ENCODE results near the gene MEG3. TPM values are rescaled to one million over a fixed set of nuclear protein-coding genes. Genes with fewer than 3 reads are reported as not detected.
A peak's percentile ranks its signal among the peaks of the same experiment; 100 is the strongest.
"Not testable (repeated sequence)": the region's sequence is repeated elsewhere in the genome, so short reads cannot be mapped to it uniquely, and the experiment has no call there.

The MEG3 gene
- total and polyA plus RNA-seq, 2 of the 4 experiments (the other 2 are of a cell fraction): 31.5 to 556 TPM

DNA sequence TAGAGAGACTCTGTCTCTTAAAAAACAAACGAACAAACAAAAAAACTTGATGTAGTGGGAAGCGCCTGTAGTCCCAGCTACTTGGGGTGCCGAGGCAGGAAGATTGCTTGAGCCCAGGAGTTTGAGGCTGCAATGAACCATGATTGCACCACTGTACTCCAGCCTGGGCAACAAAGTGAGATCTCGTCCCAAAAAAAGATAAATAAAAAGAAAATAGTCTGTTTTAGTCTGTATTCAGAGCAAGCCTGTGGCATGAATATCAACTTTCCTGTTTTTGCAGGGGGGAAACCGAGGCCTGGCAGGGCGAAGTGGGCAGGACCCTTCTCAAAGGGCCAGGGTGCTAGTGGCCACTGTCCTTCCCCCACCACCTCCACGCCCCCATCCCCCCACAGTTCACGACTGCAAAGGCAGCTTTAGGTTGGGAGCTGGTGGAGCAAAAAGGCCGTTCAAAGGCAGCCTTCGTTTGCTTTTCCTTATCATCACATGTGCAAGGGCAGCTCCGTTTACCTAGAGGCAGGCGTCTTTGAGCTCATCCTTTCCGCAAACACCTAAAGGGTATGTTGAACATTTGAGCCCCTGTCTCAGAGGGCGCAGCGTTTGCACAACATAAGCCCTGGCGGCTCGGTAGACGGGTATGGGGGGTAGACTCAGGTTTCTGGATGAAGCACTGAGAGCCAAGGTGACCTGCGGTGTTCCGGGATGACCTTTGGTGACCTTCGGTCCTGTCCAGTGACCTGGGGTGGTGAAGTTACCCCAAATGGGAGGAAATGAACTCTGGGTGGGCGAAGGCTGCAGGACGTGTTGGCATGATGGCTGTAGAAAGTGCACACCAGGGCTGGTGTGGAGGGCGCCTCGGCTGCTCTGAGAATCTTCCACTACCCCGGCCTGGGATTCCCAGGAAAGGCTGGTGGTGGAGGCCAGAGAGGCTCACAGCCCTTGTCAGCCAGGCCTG, 8.7 kb upstream of the MEG3 start (continued):
- TF ChIP-seq RFX5 (IDR thresholded peaks at IDR 0.05; ENCODE audit: low read depth, low read length): no peak
- no peak for TF ChIP-seq POLR2A (IDR thresholded peaks at IDR 0.05; ENCODE audit: low read depth, low read length)
- no peak for TF ChIP-seq CHD1 (IDR thresholded peaks at IDR 0.05; ENCODE audit: low read depth, low read length)

DNA sequence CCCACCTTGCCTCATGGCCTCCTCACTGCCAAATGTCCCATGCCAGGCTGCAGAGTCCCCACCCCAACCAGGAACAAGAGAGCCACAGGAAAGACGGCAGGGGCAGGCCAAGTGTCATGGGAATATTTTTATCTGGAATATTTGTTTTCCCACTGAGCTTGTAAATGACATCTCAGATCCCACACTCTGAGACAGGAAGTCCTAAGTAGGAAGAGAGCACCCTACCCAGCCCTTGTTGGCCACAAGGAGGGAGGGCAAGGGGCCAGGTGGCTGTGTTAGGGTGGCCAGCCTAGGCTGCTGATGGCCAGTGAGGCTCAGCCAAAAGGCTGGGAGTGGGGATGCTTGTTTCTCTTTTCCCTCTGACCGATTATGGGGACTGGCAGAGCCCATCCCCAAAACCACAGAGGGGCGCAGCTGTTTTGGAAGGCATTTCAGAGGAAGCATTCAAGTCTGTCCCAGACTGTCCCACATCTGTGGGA, 7.7 kb upstream of the MEG3 start:
- Histone ChIP-seq H2AFZ (replicated peaks; ENCODE audit: low read length, poor library complexity) (no peak overlapping the region), H3K9me1 (ENCODE audit: insufficient read depth, low read length) (peaks cover 14% of the 10 kb centered on the region), H2BK5ac (ENCODE audit: low read depth, low read length, poor library complexity, severe bottlenecking) (no peak overlapping the region), H3K14ac (replicated peaks; ENCODE audit: low read depth, low read length) (no peak overlapping the region), H3K23ac (ENCODE audit: low read depth, low read length) (no peak overlapping the region), H4K8ac (ENCODE audit: low read depth in 2 of 2, low read length in 2 of 2) (no peak overlapping the region), H3K79me1 (ENCODE audit: low read depth in 1 of 2, low read length in 2 of 2) (0 out of 4 replicates have a peak, but pooled peaks cover 0 to 5% of the 10 kb centered on the region in 2 experiments), H3K9me3 (ENCODE audit: control insufficient read depth, insufficient read depth, low read length) (no peaks in the 10 kb centered on the region), H3K18ac (ENCODE audit: low read depth, low read length) (peak overlapping the region; percentile 16), H4K5ac (ENCODE audit: low read depth, low read length) (no peak overlapping the region), H2AK9ac (replicated peaks; ENCODE audit: low read depth, low read length, poor library complexity) (no peak overlapping the region), H2BK15ac (ENCODE audit: low read depth, low read length) (no peak overlapping the region), H3K4me2 (ENCODE audit: low read depth, low read length) (no peak overlapping the region), H3K36me3 (ENCODE audit: control insufficient read depth, insufficient read depth, low read length) (no peaks in the 10 kb centered on the region), H3K9ac (ENCODE audit: low read depth, low read length) (no peak overlapping the region), H3K56ac (ENCODE audit: extremely low read depth, insufficient read depth, low read length) (no peak overlapping the region), H3K4me1 (ENCODE audit: control insufficient read depth, insufficient read depth, low read length) (peaks cover 12% of the 10 kb centered on the region), H2BK120ac (ENCODE audit: low read depth, low read length) (no peak overlapping the region), H3K4ac (ENCODE audit: low read depth, low read length) (no peak overlapping the region), H2AK5ac (ENCODE audit: low read depth, low read length) (peak overlapping the region; percentile 34; the same call in 1 of the 2 replicates), H4K91ac (ENCODE audit: insufficient read depth, low read depth, low read length) (no peak overlapping the region), H3K27me3 (ENCODE audit: control insufficient read depth, insufficient read depth, low read length) (no peaks in the 10 kb centered on the region; the same call in 1 of the 2 replicates), H3K27ac (ENCODE audit: insufficient read depth, low read length) (no peak overlapping the region), H2BK20ac (ENCODE audit: low read depth, low read length) (no peak overlapping the region), H4K20me1 (ENCODE audit: insufficient read depth, low read length) (no peaks in the 10 kb centered on the region), H3K4me3 (ENCODE audit: insufficient read depth, low read depth, low read length) (no peak overlapping the region)
- CTCF ChIA-PET: no interaction called here
- TF ChIP-seq MXI1 (IDR thresholded peaks at IDR 0.05; ENCODE audit: borderline replicate concordance, low read depth, low read length) (no peak), CHD1 (IDR thresholded peaks at IDR 0.05; ENCODE audit: low read depth, low read length) (no peak), RFX5 (IDR thresholded peaks at IDR 0.05; ENCODE audit: low read depth, low read length) (no peak), POLR2A (IDR thresholded peaks at IDR 0.05; ENCODE audit: low read depth, low read length) (no peak), NFE2L2 (IDR thresholded peaks at IDR 0.05; ENCODE audit: low read depth, low read length) (no peak), CEBPB (IDR thresholded peaks at IDR 0.05; ENCODE audit: low read depth, low read length) (no peak)
- in situ Hi-C loops (cut with MboI; ENCODE audit: low sequenced_read_pairs): no loop called here
- intact Hi-C loops (cut with micrococcal nuclease): no loop called here
- WGBS, 2 experiments (ENCODE audit: extremely low coverage in 2 of 2, insufficient read length in 1 of 2): no CpG with 5 or more reads among the region's 3 CpGs
- POLR2A ChIA-PET (ENCODE audit: unreplicated experiment): no interaction called here
- no TSS peak for BruUV-seq (replicated peaks)
- ATAC-seq (ENCODE audit: low read depth) (no peak), DNase-seq (no peak)
- dilution Hi-C loops (cut with HindIII; ENCODE audit: low sequenced_read_pairs, unreplicated experiment): no loop called here

DNA sequence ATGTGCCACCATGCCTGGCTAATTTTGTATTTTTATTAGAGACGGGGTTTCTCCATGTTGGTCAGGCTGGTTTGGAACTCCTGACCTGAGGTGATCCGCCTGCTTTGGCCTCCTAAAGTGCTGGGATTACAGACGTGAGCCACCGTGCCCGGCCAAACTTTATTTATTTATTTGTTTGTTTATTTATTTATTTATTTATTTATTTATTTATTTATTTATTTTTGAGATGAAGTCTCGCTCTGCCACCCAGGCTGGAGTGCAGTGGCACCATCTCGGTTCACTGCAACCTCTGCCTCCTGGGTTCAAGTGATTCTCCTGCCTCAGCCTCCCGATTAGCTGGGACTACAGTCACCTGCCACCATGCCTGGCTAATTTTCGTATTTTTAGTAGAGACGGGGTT, 7.0 kb upstream of the MEG3 start:
- H3K4ac ChIP-seq (ENCODE audit: low read depth, low read length); DNase-seq; H3K36me3 ChIP-seq (ENCODE audit: control insufficient read depth, insufficient read depth, low read length); BruUV-seq (replicated peaks); POLR2A ChIA-PET (ENCODE audit: unreplicated experiment); H3K4me3 ChIP-seq (ENCODE audit: insufficient read depth, low read depth, low read length); in situ Hi-C loops (cut with MboI; ENCODE audit: low sequenced_read_pairs); H3K79me1 ChIP-seq (ENCODE audit: low read depth in 1 of 2, low read length in 2 of 2); H2AK5ac ChIP-seq (ENCODE audit: low read depth, low read length); H2BK20ac ChIP-seq (ENCODE audit: low read depth, low read length); H3K14ac ChIP-seq (replicated peaks; ENCODE audit: low read depth, low read length); H4K91ac ChIP-seq (ENCODE audit: insufficient read depth, low read depth, low read length); H3K23ac ChIP-seq (ENCODE audit: low read depth, low read length); H4K8ac ChIP-seq (ENCODE audit: low read depth in 2 of 2, low read length in 2 of 2); H3K9ac ChIP-seq (ENCODE audit: low read depth, low read length); H3K27me3 ChIP-seq (ENCODE audit: control insufficient read depth, insufficient read depth, low read length); H4K20me1 ChIP-seq (ENCODE audit: insufficient read depth, low read length); H2BK5ac ChIP-seq (ENCODE audit: low read depth, low read length, poor library complexity, severe bottlenecking); intact Hi-C loops (cut with micrococcal nuclease); H2AK9ac ChIP-seq (replicated peaks; ENCODE audit: low read depth, low read length, poor library complexity); H3K56ac ChIP-seq (ENCODE audit: extremely low read depth, insufficient read depth, low read length); H3K18ac ChIP-seq (ENCODE audit: low read depth, low read length); H2BK15ac ChIP-seq (ENCODE audit: low read depth, low read length); ATAC-seq (ENCODE audit: low read depth); H2BK120ac ChIP-seq (ENCODE audit: low read depth, low read length); H4K5ac ChIP-seq (ENCODE audit: low read depth, low read length); CTCF ChIA-PET; H3K9me3 ChIP-seq (ENCODE audit: control insufficient read depth, insufficient read depth, low read length); H3K27ac ChIP-seq (ENCODE audit: insufficient read depth, low read length); H3K4me2 ChIP-seq (ENCODE audit: low read depth, low read length); H2AFZ ChIP-seq (replicated peaks; ENCODE audit: low read length, poor library complexity); dilution Hi-C loops (cut with HindIII; ENCODE audit: low sequenced_read_pairs, unreplicated experiment): not testable (repeated sequence)
- Histone ChIP-seq H3K4me1 (ENCODE audit: control insufficient read depth, insufficient read depth, low read length) (peaks cover 17% of the 10 kb centered on the region), H3K9me1 (ENCODE audit: insufficient read depth, low read length) (peaks cover 14% of the 10 kb centered on the region)
- no CpG with 5 or more reads among the region's 10 CpGs for WGBS, 2 experiments (ENCODE audit: extremely low coverage in 2 of 2, insufficient read length in 1 of 2)
